HUES64 (cell line): ENCODE measurements around the gene LOXL1.

Experiments
- H3K27ac ChIP-seq: 2 replicates; pipeline ENCODE4 v1.7.0; 2013; ENCODE audit warnings: low read depth, low read length, inconsistent platforms
- H3K27me3 ChIP-seq: 2 replicates; pipeline ENCODE4 v1.6.1; 2013; ENCODE audit warnings: mild to moderate bottlenecking, low read length; ENCODE audit not compliant: insufficient read depth
- H3K36me3 ChIP-seq: 2 replicates; pipeline ENCODE4 v1.6.1; 2013; ENCODE audit warnings: mild to moderate bottlenecking, low read length; ENCODE audit not compliant: insufficient read depth
- H3K4me1 ChIP-seq: 2 replicates; pipeline ENCODE4 v1.6.1; 2013; ENCODE audit warnings: mild to moderate bottlenecking, low read length, moderate library complexity; ENCODE audit not compliant: insufficient read depth
- H3K4me3 ChIP-seq: 2 replicates; pipeline ENCODE4 v1.5.1; 2013; ENCODE audit warnings: mild to moderate bottlenecking, low read length, moderate library complexity
- H3K9ac ChIP-seq: 2 replicates; pipeline ENCODE4 v1.6.1; 2013; ENCODE audit warnings: mild to moderate bottlenecking, low read depth, low read length
- H3K9me3 ChIP-seq: 2 replicates; pipeline ENCODE4 v1.6.1; 2013; ENCODE audit warnings: low read depth, low read length; ENCODE audit not compliant: insufficient read depth
- WGBS: fragments of 150-250, 120-280 bp; methylation state at CpG from one replicate; pipeline ENCODE4 v1.1.7; 2013; ENCODE audit warnings: missing lambda C conversion rate; 5-methylcytosine and 5-hydroxymethylcytosine counted together

The LOXL1 gene

GRCh38 chr15:73902121-73903020 lies 23.9 kb upstream of the LOXL1 start:
- WGBS: 77% methylated on average over 10 of the region's 11 CpGs
- Histone ChIP-seq H3K4me1 (no peaks in the 10 kb centered on the region), H3K36me3 (no peaks in the 10 kb centered on the region), H3K4me3 (no peak overlapping the region), H3K9me3 (no peaks in the 10 kb centered on the region), H3K27me3 (no peaks in the 10 kb centered on the region), H3K9ac (no peak overlapping the region), H3K27ac (no peak overlapping the region)

GRCh38 chr15:73904026-73904815 lies 22.0 kb upstream of the LOXL1 start:
- Histone ChIP-seq H3K9ac (no peak overlapping the region), H3K4me1 (no peaks in the 10 kb centered on the region), H3K36me3 (no peaks in the 10 kb centered on the region), H3K4me3 (no peak overlapping the region), H3K9me3 (no peaks in the 10 kb centered on the region), H3K27me3 (no peaks in the 10 kb centered on the region), H3K27ac (no peak overlapping the region)
- 96% methylated on average over 7 of the region's 9 CpGs for WGBS

- WGBS: 95% methylated on average over 2 of the region's 3 CpGs
- no peaks in the 10 kb centered on the region for H3K9me3 ChIP-seq
- H3K27me3 ChIP-seq: no peaks in the 10 kb centered on the region
- no peak overlapping the region for H3K4me3 ChIP-seq
- H3K27ac ChIP-seq: no peak overlapping the region
- no peak overlapping the region for H3K9ac ChIP-seq
- no peaks in the 10 kb centered on the region for H3K36me3 ChIP-seq
- H3K4me1 ChIP-seq: no peaks in the 10 kb centered on the region
These were observed 20.9 kb upstream of the LOXL1 start for GRCh38 chr15:73905225-73905827.

- Histone ChIP-seq H3K4me1 (no peaks in the 10 kb centered on the region), H3K36me3 (no peaks in the 10 kb centered on the region), H3K27me3 (no peaks in the 10 kb centered on the region), H3K27ac (no peak overlapping the region), H3K9ac (no peak overlapping the region), H3K9me3 (no peaks in the 10 kb centered on the region), H3K4me3 (no peak overlapping the region)
- 93% methylated on average over 4 of the region's 4 CpGs for WGBS
These were observed 19.8 kb upstream of the LOXL1 start for GRCh38 chr15:73906346-73907034.

GRCh38 chr15:73907035-73907408 lies 19.2 kb upstream of the LOXL1 start:
- Histone ChIP-seq H3K9ac (no peak overlapping the region), H3K4me3 (no peak overlapping the region), H3K9me3 (no peaks in the 10 kb centered on the region), H3K36me3 (no peaks in the 10 kb centered on the region), H3K27me3 (no peaks in the 10 kb centered on the region), H3K27ac (no peak overlapping the region), H3K4me1 (no peaks in the 10 kb centered on the region)
- 87% methylated on average over 2 of the region's 2 CpGs for WGBS

GRCh38 chr15:73908030-73908821 lies 18.0 kb upstream of the LOXL1 start:
- H3K9me3 ChIP-seq: no peaks in the 10 kb centered on the region
- WGBS: 21% methylated on average over 7 of the region's 7 CpGs
- H3K27me3 ChIP-seq: no peaks in the 10 kb centered on the region

GRCh38 chr15:73908822-73909122 lies 17.5 kb upstream of the LOXL1 start:
- Histone ChIP-seq H3K9me3 (no peaks in the 10 kb centered on the region), H3K27ac (no peak overlapping the region), H3K27me3 (no peaks in the 10 kb centered on the region), H3K4me3 (no peak overlapping the region), H3K36me3 (no peaks in the 10 kb centered on the region), H3K9ac (no peak overlapping the region), H3K4me1 (no peaks in the 10 kb centered on the region)
- WGBS: 97% methylated on average over 2 of the region's 2 CpGs

More at GRCh38 chr15:73908030-73908821, 18.0 kb upstream of the LOXL1 start:
- Histone ChIP-seq H3K4me1 (no peaks in the 10 kb centered on the region), H3K4me3 (no peak overlapping the region), H3K27ac (no peak overlapping the region), H3K36me3 (no peaks in the 10 kb centered on the region), H3K9ac (no peak overlapping the region)

- Histone ChIP-seq H3K4me1 (no peaks in the 10 kb centered on the region), H3K9me3 (no peaks in the 10 kb centered on the region), H3K27me3 (no peaks in the 10 kb centered on the region), H3K4me3 (no peak overlapping the region), H3K9ac (no peak overlapping the region), H3K36me3 (no peaks in the 10 kb centered on the region), H3K27ac (no peak overlapping the region)
- WGBS: 90% methylated on average over 2 of the region's 2 CpGs
These were observed 16.6 kb upstream of the LOXL1 start for GRCh38 chr15:73909651-73910050.

- H3K36me3 ChIP-seq: no peaks in the 10 kb centered on the region
- H3K27me3 ChIP-seq: no peaks in the 10 kb centered on the region
- H3K27ac ChIP-seq: no peak overlapping the region
- H3K9me3 ChIP-seq: no peaks in the 10 kb centered on the region
- no peaks in the 10 kb centered on the region for H3K4me1 ChIP-seq
- no peak overlapping the region for H3K4me3 ChIP-seq
- 84% methylated on average over 5 of the region's 7 CpGs for WGBS
- no peak overlapping the region for H3K9ac ChIP-seq
These were observed 15.5 kb upstream of the LOXL1 start for GRCh38 chr15:73910522-73911303.
